HepG2 (cell line): Measurements from ENCODE around the gene FAM174B.

Experiments
- CTCF ChIP-seq: sonication (generic); formaldehyde crosslinking; IDR thresholded peaks from 2 replicates; pipeline ENCODE4 v1.5.0; 2020; ENCODE audit warnings: mild to moderate bottlenecking, missing genetic modification reagents, moderate library complexity
- GTF2F1 ChIP-seq: fragments of 150-350 bp; IDR thresholded peaks from 2 replicates; pipeline ENCODE4 v1.6.1; 2014; ENCODE audit warnings: low read length
- HNRNPK ChIP-seq: fragments of 200-400 bp; formaldehyde crosslinking; IDR thresholded peaks from 2 replicates; pipeline ENCODE4 v1.6.1; 2018; ENCODE audit warnings: low read length, low read depth, moderate library complexity, mild to moderate bottlenecking; ENCODE audit not compliant: poor library complexity, severe bottlenecking
- SMARCE1 ChIP-seq: fragments of 450-650 bp; IDR thresholded peaks from 2 replicates; pipeline ENCODE4 v1.6.1; 2017; ENCODE audit warnings: borderline replicate concordance
- SUZ12 ChIP-seq: fragments of 150-350 bp; IDR thresholded peaks from 2 replicates; pipeline ENCODE4 v1.6.1; 2014; ENCODE audit warnings: low read depth, low read length
- ZFP36L2 ChIP-seq: sonication (generic); formaldehyde crosslinking; IDR thresholded peaks from 2 replicates; pipeline ENCODE4 v1.4.0; 2020; ENCODE audit warnings: missing genetic modification reagents

GRCh38 chr15:92570391-92570790 is 85.2 kb downstream of the FAM174B start:
- TF ChIP-seq SUZ12 (no peak), ZFP36L2 (CRISPR knock-in tag) (no peak), GTF2F1 (no peak), CTCF (CRISPR knock-in tag) (no peak), HNRNPK (no peak), SMARCE1 (no peak)
